GM12864 (cell line): ENCODE measurements around the gene TIMM22.

Experiments
- DNase-seq: peaks from one replicate; pipeline ENCODE4 v3.0.0-alpha.2; 2011; ENCODE audit warnings: low read depth
- H3K4me3 ChIP-seq: 2 replicates; pipeline ENCODE4 v1.5.1; 2011; ENCODE audit warnings: mild to moderate bottlenecking, low read depth, low read length, control low read depth
- CTCF ChIP-seq: IDR thresholded peaks from 2 replicates; pipeline ENCODE4 v1.5.1; 2011; ENCODE audit warnings: low read depth, mild to moderate bottlenecking, moderate library complexity, low read length, control low read depth, inconsistent platforms; ENCODE audit errors: missing control alignments

The TIMM22 gene

GRCh38 chr17:1011760-1012735 is 15.1 kb downstream of the TIMM22 start:
- no peak for TF ChIP-seq CTCF
- no peak for DNase-seq
- H3K4me3 ChIP-seq = no peak overlapping the region

DNA sequence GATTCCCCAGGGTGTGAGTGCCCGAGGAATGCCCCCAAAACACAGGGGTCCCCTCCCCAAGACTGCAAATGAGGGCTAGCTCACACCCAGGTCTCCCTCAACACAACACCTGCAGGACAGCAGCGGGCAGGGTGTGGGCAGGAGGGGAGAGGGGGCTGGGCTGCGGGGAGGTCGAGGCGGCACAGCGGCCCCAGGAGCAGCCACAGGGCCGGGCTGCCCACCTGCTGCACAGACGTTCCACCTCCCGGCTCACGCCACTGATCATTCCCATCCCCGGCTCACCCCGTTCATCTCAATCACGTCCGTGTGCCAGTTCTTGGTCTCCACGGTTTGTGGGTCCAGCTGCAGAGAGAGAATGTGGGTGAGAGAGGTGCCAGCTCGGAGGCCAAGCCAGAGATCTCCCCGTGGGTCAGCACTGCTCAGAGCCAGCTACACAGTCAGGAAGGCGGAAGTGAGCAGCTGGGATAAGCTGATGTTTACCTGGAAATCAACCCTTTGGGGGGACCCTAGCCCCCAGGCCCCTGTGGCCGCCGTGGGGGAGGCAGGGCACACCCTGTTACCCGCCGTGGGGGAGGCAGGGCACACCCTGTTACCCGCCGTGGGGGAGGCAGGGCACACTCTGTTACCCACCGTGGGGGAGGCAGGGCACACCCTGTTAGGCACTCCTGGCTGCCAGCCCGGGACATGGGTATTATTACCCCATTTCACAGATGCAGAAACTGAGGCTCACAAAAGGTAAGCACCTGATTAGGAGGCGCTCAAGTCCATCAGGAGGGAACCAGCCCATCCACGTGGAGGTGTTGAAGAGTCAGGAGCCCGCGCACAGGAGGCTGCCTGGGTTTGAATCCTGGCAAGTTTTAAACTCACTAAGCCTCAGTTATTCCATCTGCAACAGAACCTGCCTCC is 16.1 kb downstream of the TIMM22 start:
- no peak overlapping the region for H3K4me3 ChIP-seq

DNA sequence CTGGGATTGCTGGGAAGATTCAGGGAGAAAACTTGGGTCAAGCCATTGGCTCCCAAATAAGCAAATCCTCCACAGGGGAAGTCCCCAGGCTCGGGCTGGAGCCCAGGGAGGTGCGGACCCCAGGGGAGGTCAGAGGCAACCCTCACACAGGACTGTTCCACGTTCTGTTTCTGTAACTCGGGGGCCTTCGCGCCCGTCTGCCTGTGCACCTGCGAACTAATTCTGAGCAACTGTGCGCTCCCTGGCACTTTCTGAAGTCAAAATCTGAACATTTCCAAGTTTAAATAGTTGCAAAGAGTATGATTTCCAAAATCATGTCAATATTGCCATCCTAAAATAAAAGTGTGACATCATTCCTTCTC is 16.8 kb downstream of the TIMM22 start:
- no peak for DNase-seq
- H3K4me3 ChIP-seq = no peak overlapping the region
- no peak for TF ChIP-seq CTCF

More for the DNA sequence above, 16.1 kb downstream of the TIMM22 start:
- DNase-seq = no peak
- no peak for TF ChIP-seq CTCF

GRCh38 chr17:1018547-1018946 is 21.6 kb downstream of the TIMM22 start:
- no peak for TF ChIP-seq CTCF
- DNase-seq = no peak
- no peak overlapping the region for H3K4me3 ChIP-seq

DNA sequence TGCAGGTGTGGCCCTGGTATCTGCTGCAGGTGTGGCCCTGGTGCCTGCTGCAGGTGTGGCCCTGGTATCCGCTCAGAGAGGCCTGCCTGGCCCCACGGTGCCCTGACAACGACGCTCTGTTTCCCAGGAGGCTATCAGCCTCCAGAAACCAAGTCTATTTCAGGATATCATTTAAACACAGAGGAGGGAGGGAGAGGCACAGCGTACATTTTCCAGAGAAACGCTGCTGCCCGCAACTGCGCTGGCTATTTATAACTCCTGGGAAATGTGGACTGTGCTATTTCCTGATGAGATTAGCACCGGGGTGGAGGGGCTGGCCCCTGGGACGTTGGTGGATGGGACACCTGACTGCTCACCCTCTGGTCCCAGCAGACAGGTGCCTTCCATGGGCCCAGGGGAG is 22.5 kb downstream of the TIMM22 start:
- no peak overlapping the region for H3K4me3 ChIP-seq
- no peak for DNase-seq

GRCh38 chr17:1021147-1021546 is 24.2 kb downstream of the TIMM22 start:
- DNase-seq = no peak
- no peak overlapping the region for H3K4me3 ChIP-seq
- no peak for TF ChIP-seq CTCF

More for the DNA sequence above, 22.5 kb downstream of the TIMM22 start:
- TF ChIP-seq CTCF = no peak
